C4-2B (cell line): ENCODE measurements around the gene TMEM185B.
"Not testable (repeated sequence)": the region's sequence is repeated elsewhere in the genome, so short reads cannot be mapped to it uniquely, and the experiment has no call there.

Experiments
- H3K27ac ChIP-seq: fragments of 450-650 bp; 2 replicates; pipeline ENCODE4 v1.5.1; 2017
- ZFX ChIP-seq: fragments of 450-650 bp; IDR thresholded peaks from 2 replicates; pipeline ENCODE4 v1.6.1; 2017
- TF ChIP-seq, protein P1 (sequence below): fragments of 450-650 bp; conservative IDR thresholded peaks from 2 replicates; pipeline ENCODE4 v1.5.1; 2017; ENCODE audit warnings: mild to moderate bottlenecking

The TMEM185B gene

DNA sequence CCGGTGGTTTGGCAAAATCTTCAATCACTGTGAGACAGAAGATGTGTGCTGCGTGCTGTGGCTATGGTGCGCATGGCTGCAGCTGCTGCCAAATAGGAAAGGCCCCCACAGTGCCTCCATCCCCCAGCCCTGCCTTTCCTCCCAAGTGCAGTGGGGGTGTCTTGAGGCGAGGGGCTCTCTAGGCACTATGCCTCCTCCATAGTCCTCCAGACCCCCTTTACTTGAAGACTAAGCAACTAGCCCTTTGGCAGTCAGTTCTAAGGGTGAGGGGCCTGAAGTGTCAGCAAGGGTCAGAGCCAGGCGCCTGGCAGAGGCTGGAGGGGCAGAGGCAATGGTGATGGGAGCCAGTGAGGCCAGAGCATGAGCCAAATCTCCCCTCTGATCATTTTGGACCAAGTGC lies 13.6 kb upstream of the TMEM185B start:
- H3K27ac ChIP-seq: no peak overlapping the region
- TF ChIP-seq, protein P1, sequence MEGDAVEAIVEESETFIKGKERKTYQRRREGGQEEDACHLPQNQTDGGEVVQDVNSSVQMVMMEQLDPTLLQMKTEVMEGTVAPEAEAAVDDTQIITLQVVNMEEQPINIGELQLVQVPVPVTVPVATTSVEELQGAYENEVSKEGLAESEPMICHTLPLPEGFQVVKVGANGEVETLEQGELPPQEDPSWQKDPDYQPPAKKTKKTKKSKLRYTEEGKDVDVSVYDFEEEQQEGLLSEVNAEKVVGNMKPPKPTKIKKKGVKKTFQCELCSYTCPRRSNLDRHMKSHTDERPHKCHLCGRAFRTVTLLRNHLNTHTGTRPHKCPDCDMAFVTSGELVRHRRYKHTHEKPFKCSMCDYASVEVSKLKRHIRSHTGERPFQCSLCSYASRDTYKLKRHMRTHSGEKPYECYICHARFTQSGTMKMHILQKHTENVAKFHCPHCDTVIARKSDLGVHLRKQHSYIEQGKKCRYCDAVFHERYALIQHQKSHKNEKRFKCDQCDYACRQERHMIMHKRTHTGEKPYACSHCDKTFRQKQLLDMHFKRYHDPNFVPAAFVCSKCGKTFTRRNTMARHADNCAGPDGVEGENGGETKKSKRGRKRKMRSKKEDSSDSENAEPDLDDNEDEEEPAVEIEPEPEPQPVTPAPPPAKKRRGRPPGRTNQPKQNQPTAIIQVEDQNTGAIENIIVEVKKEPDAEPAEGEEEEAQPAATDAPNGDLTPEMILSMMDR: no peak
- no peak for TF ChIP-seq ZFX

DNA sequence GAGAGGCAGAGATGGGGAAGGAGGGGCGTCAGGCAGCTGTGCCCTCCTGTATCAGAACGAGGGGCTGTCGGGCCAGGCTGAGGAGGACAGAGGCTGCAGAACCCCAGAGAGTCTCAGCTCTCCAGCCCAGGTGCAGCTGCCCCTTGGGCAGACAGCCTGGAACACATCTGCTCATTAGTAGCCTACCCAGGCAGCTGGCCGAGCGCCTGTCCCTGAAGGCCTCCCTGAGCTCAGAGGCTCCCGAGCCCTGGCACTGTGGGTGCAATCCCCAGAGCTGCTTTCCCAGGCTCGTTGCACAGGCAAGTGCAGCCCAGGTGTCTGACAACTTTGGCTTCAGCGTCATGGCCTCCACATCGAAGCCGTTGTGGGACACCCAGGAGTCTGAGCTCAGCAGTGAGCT lies 13.1 kb upstream of the TMEM185B start:
- H3K27ac ChIP-seq: no peak overlapping the region
- TF ChIP-seq ZFX: no peak
- TF ChIP-seq, protein P1: no peak

DNA sequence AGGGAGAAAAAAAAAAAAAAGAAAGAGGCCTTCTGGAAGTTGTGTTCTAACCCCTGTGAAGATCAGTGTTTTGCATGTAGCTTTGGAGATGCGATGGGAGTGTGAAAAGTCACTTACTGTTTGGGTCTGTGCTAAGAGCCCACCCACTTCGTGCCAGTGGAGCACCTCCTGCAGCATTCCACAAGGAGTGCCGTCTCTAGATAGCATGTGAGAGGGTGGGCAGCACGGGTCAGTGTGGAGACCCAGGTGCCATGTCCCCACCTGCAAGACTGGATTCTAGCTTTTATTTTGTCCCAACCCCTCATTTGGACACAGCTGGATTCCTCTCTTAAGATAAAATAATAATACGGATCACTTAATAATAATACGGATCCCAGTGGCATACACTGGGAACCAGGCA lies 12.5 kb upstream of the TMEM185B start:
- TF ChIP-seq, protein P1: no peak
- no peak for TF ChIP-seq ZFX
- no peak overlapping the region for H3K27ac ChIP-seq

DNA sequence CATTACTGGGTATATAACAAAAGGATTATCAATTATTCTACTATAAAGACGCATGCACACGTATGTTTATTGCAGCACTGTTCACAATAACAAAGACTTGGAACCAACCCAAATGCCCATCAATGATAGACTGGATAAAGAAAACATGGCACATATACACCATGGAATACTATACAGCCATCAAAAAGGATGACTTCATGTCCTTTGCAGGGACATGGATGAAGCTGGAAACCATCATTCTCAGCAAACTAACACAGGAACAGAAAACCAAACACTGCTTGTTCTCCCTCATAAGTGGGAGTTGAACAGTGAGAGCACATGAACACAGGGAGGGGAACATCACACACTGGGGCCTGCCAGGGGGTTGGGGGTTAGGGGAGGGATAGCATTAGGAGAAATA lies 12.0 kb upstream of the TMEM185B start:
- not testable (repeated sequence) for H3K27ac ChIP-seq

DNA sequence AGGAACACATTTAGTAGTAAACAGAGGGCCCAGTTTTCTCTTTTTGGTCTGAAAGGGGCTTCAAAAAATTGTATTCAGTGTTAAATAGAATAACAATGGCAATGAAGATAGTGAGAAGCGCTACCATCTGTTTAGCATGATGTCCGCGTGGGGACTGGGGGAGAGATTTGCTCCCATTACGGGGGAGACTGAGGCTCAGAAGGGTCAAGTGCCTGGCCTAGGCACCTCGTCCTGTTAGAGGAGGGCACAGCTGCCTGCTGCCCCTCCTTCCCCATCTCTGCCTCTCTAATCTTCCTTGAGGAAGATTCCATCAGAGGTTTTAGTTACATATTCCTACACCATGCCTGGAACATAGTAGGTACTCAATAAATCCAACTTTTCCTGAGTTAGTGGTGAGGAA lies 10.1 kb upstream of the TMEM185B start:
- no peak for TF ChIP-seq ZFX
- TF ChIP-seq, protein P1: no peak
- no peak overlapping the region for H3K27ac ChIP-seq

DNA sequence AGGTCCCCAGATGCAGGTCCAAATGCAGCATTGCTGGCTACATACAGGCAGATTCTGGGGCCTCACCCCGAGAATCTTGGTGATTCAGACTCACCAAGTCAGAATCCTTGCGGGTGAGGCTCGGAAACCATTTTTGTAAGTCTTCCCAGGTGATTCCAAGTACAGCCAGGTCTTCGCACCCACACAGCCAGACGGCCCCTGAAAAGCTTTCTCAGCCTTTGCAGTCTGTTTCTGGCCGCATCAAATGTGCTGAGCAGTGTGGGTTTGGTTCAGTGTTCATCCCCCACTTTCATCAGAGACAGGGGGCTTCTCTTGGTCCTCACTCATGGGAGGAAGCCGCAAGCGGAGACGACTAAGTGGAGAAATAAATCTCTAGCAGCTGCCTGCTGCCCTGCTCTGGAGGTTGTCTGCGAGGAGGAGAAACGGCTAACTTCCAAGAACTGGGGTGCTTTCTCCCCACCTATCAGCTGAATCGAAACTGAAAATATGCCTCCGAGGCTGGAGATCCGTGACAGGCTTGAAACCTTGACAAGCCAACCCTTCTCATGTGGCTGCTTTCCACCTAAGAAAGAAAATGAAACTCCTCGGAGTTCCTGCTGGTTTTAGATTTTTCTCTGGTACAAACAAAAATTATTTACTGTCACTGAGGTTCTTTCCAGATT lies 8.9 kb upstream of the TMEM185B start:
- TF ChIP-seq, protein P1: no peak
- no peak for TF ChIP-seq ZFX
- no peak overlapping the region for H3K27ac ChIP-seq

DNA sequence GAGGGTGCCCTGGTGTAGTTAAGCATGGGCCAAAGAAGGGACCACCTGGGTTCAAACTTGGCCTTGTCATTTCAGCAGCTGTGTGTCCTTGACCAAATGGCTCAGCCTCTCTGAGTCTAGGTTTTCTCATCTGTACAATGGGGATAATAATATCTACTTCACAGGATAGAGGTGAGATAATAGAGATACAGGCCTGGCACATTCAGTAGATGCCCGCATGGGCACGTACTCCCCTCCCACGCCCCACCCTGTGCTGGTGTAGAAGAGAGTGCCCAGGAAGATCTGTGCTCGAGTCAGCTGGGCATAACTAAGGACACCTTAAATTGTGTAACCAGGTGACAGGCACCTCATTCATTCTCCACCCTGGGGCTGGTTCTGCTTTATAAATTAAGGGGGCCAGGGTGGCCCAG lies 8.4 kb upstream of the TMEM185B start:
- TF ChIP-seq, protein P1: no peak
- no peak for TF ChIP-seq ZFX

DNA sequence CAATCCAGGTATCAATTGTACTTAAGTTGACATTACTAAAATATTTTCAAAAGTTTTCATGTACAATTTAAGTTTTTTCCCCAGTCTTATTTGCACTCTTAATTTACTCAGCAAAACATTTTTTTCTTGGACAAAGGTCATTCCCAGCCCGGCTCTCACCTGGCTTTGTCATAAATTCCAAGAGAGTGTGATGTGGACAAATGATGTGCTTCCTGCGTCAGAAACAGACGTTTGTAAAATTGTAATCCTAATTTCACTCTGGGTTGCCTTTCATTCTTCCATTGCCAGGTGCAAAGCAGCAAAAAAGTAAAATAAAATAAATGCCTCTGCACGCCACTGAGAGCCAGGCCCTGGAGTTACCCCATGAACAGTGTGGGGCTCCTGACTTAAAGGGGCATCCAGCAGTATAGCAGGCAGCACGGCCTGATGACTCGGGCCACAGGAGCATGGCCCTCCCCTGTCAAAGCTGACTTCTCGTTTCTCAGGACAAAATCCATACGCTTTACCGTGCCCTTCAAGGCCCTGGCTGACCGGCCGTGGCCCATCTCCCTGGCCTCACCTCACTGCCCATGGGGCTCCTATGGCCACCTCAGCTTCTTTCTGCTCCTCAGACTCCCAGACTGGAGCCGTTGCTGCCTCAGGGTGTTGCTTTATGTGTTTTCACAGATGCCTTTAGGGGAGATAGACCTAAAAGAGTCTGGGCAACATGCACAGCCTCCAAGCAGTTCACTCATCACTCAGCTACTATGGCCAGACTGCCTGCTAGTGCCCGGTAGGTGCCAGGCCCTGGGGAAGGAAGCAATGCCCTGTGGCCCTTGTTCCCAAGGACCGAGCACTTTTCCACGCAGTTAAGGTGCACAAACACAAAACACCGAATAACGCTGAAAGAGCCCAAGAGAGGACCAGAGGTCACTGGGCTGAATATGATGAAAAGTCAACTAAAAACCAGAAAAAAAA lies 7.6 kb upstream of the TMEM185B start:
- TF ChIP-seq ZFX: no peak
- TF ChIP-seq, protein P1: no peak

More for the DNA sequence above, 8.4 kb upstream of the TMEM185B start:
- no peak overlapping the region for H3K27ac ChIP-seq

More for the DNA sequence above, 7.6 kb upstream of the TMEM185B start:
- H3K27ac ChIP-seq: no peak overlapping the region
